NCI-H345 treated with DMSO at 0.1 percent for 48 hours (cell line): Measurements from ENCODE around the gene SYNPR.
"Not testable (repeated sequence)": the region's sequence is repeated elsewhere in the genome, so short reads cannot be mapped to it uniquely, and the experiment has no call there.

ENCODE experiments used
- DNase-seq: peaks from one replicate; lab custom pipeline; 2025; ENCODE audit not compliant: unreplicated experiment; lab: John Stamatoyannopoulos, UW

SYNPR gene

DNA sequence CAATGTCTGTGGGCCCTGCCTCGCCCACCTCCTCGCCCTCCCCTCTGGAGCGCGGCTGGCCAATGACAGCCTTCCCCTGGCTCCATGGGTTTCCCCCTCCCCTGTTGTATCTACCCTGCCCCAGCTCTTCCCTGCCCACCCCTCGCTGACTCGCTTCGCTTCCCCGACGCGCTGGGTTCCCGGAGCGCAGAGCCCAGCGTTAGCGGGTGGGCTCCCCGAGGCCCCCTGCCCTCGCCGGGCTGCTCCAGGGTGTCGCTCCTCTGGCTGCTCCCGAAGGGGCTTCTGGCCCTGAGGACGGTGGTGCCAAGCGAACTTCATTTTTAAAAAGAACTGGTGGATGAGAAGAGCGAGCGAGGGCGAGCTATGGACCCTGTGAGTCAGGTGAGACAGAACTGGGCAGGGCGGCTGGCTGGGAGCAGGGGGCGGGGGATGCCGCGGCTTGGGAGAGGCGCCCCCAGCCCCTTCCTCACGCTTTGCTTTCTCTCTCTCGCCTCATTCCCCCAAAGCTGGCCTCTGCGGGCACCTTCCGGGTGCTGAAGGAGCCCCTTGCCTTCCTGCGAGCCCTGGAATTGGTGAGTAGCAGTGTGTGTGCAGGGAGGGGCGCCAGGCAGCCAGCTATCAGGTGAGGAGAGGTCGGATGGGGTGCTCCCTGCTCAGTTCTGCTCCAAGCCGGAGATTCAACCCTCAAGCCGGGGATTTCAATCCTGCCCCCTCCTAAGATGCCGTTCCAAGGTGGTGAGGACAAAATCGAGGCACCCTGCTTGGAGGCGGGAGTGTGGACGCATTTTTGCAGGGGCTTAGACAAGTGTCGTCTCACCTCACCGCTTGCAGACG, at the start of gene SYNPR:
SYNPR (plus strand) TSS at position 138 of the 834 bp plus-strand sequence.
- no peak for DNase-seq

DNA sequence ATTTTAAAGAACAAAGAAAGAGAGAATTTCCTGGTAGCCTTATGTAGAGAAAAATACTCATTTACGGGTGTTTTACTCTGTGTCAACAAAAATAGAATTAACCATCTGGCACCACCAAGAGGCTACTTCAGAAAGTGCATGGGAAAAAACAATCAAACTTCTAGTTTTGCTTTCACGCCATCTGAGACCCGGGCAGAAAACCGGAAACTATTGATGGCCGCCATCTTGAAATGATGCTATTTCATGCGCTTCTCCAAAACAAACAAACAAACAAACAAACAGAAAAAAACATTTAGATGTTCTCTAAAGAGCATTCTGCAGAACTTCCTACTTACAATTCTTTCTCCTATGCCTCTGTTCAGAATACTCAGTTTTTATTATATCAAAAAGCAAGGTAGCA, 49.4 kb upstream of the SYNPR start:
- DNase-seq = peak; percentile 19

DNA sequence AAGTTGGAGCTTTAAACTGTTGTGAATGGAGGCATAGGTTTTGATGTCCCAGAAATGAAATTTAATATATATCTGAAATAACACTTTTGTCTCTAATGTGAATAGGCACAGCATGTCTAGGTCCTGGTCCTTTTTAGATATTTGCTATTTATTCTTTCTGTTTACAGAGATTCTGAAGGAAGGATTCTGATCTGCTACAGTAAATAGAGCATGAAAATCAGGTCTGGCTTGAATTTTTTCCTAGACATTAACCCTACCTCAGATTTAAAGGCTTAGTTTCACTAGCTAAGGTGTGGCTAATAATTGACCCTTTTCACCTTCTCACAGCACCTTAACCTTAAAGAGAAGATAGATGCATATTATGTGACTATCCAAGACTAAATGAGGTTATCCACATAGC, 48.0 kb upstream of the SYNPR start:
- DNase-seq = no peak

- DNase-seq = no peak
Measured at GRCh38 chr3:63231643-63232042, 46.5 kb upstream of the SYNPR start.

DNA sequence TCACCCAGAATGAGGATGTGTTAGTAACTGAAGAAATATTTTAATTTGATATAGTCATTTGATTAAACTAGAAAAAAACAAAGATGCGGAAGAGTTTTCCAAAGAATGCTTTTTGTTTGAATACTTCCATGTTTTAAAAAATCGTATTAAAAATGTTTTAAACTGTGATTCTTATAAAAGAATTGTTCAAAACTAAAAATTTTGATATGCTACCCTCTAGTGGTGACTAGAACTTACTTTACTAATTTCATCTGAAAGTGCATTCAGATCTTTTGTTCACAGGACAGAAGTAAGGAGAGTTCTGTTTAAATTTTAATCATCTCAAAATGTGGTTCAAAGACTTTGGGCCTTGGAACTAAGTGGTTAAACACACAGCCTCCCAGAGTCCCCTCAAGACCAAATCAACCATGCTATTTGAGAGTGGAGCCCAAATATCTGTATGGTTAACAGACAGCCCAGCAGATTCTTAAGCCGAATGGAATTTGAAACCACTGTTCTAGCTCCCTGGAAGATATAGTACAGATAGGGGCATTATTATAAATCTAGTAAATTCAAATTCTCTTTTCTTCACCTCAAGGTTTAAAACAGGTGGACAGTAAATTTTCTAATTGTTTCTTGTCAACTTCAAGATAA, 45.2 kb upstream of the SYNPR start:
- peak; percentile 3 for DNase-seq

GRCh38 chr3:63240381-63240902, 37.7 kb upstream of the SYNPR start:
- no peak for DNase-seq

DNA sequence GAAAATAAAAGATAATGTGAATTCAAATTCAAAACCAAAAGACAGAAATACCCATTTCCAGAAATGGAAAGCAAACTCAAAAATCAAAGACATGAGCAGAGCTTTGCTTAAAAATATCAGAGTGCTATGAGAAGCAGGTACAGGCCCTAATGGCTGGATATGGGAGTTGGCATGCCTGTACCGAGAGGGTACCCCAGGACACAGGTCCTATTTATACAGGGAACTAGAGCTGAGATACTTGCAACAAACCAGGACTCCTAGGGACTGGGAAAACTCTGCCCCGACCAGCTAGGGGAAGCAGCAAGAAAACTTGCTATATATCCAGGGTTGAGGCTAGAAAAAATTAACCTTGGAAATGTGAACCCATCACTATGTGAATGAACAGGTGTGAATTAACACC, 36.0 kb upstream of the SYNPR start:
- DNase-seq = no peak

- no peak for DNase-seq
Measured at GRCh38 chr3:63244486-63244885, 33.6 kb upstream of the SYNPR start.

GRCh38 chr3:63245726-63246241, 32.3 kb upstream of the SYNPR start:
- no peak for DNase-seq

DNA sequence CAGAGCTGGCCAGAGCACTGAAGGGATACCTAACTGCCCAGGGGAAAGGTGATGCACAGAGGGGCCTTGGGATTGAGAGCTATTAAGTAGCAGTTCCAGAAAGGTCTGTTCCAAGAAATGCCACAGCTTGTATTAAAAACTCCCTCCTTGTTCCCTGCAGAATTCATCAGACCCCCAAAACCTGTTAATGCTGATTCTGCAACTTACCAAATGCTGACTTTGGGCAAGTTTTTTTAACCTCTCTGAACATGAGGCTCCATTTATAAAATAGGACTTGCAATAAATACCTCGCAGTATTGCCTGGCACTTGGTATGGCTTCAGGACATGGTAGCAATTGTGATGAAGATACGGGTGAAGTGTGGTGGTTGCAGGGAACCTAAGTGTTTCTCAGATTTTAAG, 30.1 kb upstream of the SYNPR start:
- no peak for DNase-seq

DNA sequence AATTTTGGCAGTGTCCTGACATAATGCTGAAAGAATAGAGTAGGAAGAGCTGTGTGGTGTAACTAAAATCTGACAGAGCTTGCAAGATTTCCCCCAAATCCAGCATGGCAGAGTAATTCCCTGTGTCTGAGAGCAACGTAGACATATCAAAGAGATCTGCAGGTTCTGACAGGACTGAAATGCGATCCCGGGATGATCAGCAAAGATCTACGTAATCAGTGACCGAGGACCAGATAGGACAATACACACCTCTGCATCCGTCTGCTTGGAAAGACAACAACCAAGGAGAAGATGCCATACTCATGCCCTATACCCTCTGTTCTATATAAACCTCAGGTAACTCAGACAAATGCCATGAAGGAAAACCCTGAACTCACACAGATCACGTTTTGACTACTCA, 26.6 kb upstream of the SYNPR start:
- DNase-seq = no peak

GRCh38 chr3:63255819-63256218, 22.3 kb upstream of the SYNPR start:
- not testable (repeated sequence) for DNase-seq

DNA sequence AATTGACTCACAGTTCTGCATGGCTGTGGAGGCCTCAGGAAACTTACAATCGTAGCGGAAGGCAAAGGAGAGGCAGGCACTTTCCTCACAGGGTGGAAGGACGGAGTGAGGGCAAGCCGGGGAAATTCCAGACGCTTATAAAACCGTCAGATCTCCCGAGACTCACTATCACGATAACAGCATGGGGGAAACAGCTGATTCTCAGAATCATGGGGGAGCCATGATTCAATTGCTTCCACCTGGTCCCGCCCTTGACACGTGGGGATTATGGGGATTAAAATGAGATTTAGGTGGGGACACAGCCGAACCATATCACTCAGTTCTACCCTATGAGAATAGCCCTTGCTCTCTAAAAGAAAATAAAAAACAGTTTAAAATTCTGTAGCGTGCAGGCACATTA, 13.4 kb upstream of the SYNPR start:
- DNase-seq = no peak

DNA sequence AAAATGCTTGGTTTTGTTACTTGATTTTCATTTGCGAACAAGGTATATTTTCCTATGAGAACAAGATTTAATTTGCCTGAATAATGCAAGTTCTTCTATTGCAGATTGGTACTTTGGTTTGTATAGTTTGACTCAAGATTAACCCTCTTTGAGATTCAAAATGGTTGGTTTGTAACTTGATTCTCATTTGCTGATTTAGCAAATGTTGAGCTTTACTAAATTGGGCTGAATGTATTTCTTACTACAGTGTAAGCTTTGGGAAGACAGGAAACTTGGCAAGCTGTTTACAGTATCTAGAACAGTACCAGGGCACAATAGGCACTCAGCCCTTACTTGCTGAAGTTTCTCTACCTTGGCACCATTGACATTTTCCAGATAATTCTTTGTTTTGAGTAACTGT, 3.7 kb upstream of the SYNPR start:
- no peak for DNase-seq

GRCh38 chr3:63279005-63279841, 1.1 kb downstream of the SYNPR start:
- DNase-seq = no peak

DNA sequence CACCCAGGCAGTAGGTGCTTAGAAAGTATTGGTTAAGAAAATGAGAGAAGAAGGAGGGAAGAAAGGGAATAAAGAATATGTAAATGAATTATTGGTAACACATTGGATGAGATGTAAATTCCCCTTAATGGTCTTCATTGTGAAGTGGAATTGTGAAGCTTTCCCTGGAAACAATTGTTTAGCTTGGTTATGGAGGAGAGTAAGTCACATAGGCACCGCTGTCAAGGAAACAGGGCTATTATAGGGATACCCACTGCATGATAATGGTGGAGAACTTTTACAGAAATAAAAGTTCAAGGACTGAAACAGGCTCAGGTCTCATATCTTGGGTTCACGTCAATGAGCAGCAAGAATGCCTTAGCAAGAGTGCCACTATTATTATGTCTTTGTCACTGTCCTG, 9.5 kb downstream of the SYNPR start:
- no peak for DNase-seq

GRCh38 chr3:63290686-63291085, 12.6 kb downstream of the SYNPR start:
- DNase-seq = no peak

GRCh38 chr3:63294332-63294731, 16.2 kb downstream of the SYNPR start:
- DNase-seq = no peak

DNA sequence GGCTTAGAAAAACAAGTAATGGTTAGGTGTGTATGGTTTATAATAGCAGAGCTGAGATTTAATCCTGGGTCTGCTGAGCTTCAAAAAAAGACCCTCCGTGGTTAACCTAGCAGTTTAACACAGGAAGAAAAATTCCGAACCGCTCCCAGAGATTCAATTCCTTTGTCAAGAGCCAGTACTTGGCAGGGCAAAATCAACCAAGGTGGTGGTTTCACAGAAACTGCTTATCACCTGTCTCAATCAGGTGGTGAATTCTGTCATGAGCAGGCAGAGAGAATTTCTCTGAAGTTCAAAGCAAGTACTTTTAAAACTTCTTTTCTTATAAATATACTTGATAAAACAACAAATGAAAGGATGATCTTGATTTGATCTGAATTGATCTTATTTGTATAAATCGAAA, 17.2 kb downstream of the SYNPR start:
- DNase-seq = no peak

DNA sequence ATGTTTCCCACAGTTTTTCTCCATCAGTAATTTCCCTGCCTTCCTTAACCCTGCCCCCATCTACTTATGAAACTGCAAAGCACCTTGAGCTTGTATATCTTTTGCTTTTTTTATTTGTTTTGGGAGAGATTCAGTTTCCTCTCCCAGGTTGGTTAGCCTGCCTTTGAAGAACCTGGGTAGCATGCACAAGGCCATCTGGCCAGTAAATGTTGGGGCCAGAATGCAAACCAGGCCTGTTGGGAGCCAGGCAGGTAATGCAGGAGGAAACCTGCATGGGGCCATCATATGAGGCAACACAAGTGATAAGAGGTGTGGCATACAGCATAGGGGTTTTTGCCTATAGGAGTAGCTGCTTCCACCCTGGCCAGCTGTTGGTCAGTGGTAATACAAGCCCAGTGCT, 17.7 kb downstream of the SYNPR start:
- DNase-seq = no peak

GRCh38 chr3:63296249-63296648, 18.1 kb downstream of the SYNPR start:
- no peak for DNase-seq
